GM19239 (cell line): ENCODE data around the gene CDHR4.

Source experiments
- DNase-seq: peaks from one replicate; pipeline ENCODE4 v3.0.0; 2011; ENCODE audit warnings: low spot score; ENCODE audit not compliant: insufficient read length
- FAIRE-seq: peaks from 2 replicates; lab custom pipeline; 2011; peaks lifted over from hg19 to GRCh38; lab: Jason Lieb, UNC

Gene CDHR4

DNA sequence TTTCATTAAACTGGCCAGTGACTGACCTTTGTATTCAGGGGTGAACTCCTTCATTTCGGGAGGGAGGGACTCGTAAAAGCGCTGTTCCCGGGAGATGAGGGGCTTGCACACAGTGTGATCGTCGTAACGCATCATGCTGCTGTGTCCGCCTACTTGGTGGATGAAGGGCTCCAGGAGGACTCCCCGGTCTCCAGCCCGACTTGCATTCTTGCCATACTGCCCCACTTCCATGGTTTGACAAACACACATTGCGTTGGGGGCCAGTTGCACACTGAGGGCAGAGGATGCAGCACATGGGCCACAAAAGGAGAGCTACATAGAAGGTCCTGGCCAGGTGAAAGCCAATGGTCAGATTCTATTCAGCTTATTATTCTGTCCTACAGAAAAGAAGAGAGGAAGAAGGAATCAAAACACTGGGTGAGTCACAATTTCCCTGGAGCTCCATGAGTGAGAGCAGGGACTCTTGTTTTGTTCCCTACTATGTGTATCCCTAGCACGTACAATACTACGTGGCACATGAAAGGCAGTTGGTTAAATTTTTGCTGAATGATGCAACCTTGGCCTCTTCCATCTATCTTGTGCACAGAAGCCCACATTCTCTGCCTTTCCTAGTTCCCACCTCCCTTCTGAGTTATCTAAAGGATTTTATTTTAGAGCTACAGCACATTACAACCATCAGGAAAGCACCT, 51.7 kb downstream of the CDHR4 start:
- DNase-seq: no peak

DNA sequence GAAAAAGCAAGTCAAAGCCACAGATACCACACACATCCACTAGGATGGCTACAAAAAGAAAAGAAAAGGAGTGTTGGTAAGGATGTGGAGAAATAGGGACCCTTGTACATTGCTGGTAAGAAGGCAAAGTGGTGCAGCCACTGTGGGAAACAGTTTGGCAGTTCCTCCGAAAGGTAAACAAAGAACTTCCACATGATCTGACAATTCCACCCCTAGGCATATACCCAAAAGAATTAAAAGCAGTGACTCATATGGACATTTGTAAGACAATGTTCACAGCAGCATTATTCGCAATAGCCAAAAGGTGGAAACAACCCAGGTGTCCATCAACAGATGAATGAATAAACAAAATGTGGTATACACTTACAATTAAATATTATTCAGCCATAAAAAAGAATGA, 53.7 kb downstream of the CDHR4 start:
- no peak for FAIRE-seq
- no peak for DNase-seq

More for the DNA sequence above, 51.7 kb downstream of the CDHR4 start:
- no peak for FAIRE-seq
